ENCODE results near the gene IGLL1.
"Not testable (repeated sequence)": the region's sequence is repeated elsewhere in the genome, so short reads cannot be mapped to it uniquely, and the experiment has no call there.

GRCh38 chr22:23538696-23539030, 41.4 kb downstream of the IGLL1 start:
- TF ChIP-seq CTCF (IDR thresholded peaks at IDR 0.05; ENCODE audit: low read length); EZH2 (optimal IDR thresholded peaks at IDR 0.05; ENCODE audit: low read depth, low read length): not testable (repeated sequence)
